ENCODE measurements around the gene RAB3B. TPM values are rescaled to one million over a fixed set of nuclear protein-coding genes. Genes with fewer than 3 reads are reported as not detected.
"Not testable (repeated sequence)": the region's sequence is repeated elsewhere in the genome, so short reads cannot be mapped to it uniquely, and the experiment has no call there.

Gene RAB3B
- total RNA-seq, 1 donor from 2014 or later, result 0.51 TPM

GRCh38 chr1:51916587-51917405 lies 73.7 kb downstream of the RAB3B start:
- no peak for DNase-seq

- no peak for DNase-seq
Measured at GRCh38 chr1:51915951-51916350, 74.5 kb downstream of the RAB3B start.

- DNase-seq, result no peak
Measured at GRCh38 chr1:51912881-51913280, 77.6 kb downstream of the RAB3B start.

- DNase-seq, result no peak
Measured at GRCh38 chr1:51910221-51911000, 80.1 kb downstream of the RAB3B start.

DNA sequence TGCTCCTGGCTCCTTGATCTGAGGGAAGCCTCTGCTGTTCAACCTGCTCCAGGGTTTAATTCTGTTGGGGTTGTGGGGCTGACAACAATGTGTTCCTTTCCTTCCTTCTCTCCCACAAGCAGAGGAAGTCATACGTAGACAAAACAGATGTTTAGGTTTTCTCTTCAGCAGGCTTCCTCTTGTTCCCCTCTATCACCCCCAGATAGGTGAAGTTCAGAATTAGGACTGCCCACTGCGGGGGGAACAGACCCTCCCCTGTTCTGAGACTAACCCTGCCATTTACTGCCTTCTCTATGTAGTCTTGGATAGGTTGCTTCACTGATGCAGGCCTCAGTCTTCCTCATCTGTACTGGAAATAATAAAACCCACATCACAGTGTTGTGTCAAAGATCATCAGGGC lies 82.0 kb downstream of the RAB3B start:
- DNase-seq, result no peak

GRCh38 chr1:51907079-51907702 lies 83.3 kb downstream of the RAB3B start:
- DNase-seq, result no peak

GRCh38 chr1:51906306-51907078 lies 84.0 kb downstream of the RAB3B start:
- DNase-seq, result no peak

GRCh38 chr1:51902456-51902855 lies 88.0 kb downstream of the RAB3B start:
- DNase-seq, result no peak

DNA sequence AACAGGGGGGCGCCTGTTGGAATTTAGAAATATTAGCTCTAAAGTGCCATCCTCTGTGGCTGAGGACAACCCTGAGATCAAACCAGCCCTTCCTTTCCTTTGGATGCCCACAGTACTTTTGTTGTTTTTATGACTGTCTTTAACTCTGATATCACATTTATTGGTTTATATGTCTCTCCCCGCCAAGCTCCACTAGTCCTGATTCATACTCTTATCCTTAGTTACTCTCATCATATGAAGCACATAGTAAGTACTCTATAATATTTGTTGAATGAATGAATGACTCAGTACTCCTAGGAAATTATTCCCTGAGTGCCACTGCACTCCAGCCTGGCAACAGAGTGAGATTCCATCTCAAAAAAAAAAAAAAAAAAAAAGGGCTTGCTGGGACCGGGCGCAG lies 89.3 kb downstream of the RAB3B start:
- DNase-seq, result no peak

DNA sequence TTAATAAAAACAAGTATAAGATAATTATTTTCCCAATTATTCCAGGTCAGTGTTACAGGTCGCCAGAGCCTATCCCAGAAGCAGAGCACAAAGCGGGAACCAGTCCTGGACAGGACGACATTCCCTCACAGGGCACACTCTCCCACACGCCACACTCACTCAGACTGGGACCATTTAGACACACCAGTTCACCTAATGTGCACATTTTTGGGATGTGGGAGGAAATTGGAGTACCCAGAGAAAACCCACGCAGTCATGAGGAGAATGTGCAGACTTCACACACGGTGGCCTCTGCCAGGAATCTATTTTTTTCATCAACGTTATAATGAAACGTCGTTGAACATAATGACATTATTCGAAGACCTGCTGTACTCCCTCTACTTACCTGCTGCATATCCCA lies 91.5 kb downstream of the RAB3B start:
- no peak for DNase-seq

DNA sequence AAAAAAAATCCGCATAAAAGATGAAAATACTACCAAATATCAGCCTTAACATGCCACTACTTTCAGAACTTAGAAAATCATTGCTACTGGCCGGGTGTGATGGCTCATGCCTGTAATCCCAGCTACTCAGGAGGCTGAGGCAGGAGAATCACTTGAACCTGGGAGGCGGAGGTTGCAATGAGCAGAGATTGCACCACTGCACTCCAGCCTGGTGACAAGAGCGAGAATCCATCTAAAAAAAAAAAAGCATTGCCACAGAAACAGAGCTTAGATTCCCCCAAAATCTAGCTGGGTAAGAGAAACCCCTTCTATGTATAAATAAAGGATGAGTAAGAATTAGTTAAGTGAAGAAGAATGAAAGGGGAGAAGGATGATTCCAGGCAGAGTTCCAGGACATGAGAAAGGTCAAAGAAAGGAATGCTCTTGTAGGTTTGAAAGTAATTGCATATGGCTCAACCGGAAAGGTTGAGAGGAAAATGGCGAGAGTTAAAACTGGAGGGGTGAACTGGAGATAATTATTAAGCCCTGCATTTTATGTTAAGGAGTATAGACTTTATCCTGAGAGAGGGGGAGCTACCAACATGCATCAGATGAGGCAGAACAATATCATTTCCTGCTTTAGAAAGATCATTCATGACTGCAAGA lies 92.3 kb downstream of the RAB3B start:
- DNase-seq, result no peak

DNA sequence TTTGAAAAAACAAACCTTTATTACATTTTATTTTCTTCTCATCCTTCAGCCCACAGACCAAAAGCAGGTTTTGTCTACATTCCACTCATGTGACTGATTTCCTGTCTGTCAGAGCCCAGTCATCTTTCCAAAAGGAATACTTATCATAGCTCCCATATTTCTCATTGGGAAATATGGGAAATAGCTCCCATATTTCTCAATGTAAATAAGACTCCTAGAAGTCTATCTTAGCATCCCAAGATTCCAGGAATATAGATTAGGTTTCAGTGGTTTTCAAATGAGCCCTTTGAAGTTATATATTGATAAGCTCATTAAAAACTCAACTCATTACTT lies 92.8 kb downstream of the RAB3B start:
- DNase-seq, result no peak

- DNase-seq, result not testable (repeated sequence)
Measured at GRCh38 chr1:51894748-51895147, 95.8 kb downstream of the RAB3B start.

DNA sequence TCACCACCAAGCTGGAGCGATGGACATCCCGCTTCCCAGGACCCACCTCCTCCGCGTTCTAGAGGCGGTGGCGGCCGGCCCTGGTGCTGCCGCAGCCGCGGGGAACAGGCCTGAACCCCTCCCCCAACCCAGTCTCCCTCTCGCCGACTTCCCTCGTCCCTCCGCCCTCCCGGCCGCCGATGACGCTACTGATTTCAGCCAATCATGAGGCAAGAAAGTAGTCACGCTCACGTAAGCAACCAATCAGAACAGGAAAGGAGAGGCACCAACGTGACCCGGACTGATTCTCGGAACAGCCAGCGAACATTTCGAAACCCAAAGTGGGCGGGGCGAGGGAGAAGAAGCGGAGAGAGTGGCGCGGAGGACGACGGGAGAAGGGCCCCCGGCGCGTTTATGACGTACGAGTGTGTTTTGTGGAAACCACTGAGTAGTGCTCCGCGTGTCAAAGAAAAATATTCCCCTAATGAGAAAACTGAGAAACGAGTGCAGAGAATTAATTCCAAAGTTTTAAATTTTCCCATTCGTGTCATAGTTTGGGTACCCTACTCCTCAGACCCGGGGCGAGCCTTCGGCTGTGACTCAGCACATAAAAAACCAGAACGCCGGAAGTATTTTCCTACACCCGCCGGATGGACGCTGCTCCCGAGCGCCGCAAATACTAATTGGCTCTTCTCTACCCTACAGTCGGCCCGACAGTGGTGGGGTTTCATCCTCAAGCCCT lies 111.7 kb downstream of the RAB3B start, which contains the start of gene NRDC:
NRDC (minus strand) TSS at position 112 of the 721 bp plus-strand sequence. CDS start 112 bp downstream, outside the sequence.
- DNase-seq, result peak; percentile 100

DNA sequence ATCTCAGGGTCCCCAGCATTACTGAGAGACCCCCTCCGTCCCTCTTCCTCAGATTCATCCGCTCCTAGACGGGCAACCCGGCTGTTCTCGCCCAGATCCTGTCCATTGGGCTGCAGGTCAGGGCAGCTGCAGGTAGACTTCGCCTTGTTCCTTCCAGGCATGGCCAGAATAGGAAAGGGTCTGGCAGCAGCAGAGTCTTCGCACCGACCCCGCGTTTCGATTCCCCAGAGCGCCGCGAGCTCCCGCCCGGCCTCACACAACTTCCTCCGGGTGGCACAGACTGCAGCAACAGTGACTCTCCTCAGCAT lies 112.2 kb downstream of the RAB3B start:
- no peak for DNase-seq

DNA sequence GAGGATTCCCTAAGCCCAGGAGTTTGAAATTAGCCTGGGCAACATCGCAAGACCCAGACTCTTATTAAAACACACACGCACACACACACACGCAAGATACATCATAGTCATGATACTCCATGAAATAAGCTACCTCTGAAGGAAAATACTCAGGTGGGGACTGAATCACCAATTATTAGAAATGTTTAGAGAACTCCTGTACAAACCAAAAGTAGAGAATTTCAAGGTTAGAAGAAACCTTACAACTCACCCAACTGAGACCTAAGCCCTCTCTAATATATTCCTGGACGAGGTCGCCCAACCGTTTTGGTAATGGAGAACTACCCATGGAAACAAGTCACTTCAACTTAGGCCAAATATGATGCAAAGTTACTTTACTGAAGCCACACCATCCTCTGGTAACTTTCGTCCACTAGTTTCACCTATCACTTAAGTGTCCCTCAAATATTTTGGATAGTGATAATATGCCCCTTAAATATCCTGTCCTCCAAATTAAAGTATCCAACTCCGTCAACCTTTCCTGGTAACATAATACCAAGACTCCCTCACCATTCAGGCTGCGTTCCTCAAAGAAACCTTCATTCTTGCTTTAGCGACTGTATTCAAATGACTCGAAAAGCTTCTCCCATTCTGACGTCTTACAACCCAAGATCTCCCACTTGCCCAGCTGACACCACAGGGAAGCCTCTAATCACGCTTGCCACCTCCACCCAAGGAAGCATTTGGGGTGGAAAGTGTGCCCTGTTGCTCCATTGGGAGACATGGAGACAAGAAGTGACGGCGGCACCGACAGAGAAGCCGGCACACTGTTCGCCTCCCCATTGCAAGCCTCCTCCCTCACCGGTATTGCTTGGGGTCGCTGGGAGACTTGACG lies 112.8 kb downstream of the RAB3B start:
- no peak for DNase-seq

DNA sequence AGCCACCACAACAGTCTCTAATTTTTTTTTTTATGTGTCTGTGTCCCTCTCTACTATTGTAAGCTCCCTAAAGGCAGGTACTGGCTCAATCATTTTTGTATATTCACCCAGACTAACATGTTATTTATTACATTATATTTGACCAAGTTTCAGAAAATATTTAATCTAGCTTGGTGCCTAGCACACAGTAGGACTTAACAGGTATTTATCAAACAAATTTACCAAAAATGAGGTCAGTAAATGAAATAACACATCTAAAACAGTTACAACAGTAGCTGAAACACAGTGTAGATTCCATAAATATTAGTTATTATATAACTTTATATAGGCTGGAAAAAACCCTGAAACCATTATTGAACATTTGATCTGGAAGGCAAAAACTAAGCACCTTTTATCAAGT lies 114.7 kb downstream of the RAB3B start:
- DNase-seq, result no peak

GRCh38 chr1:51875291-51875772 lies 115.2 kb downstream of the RAB3B start:
- DNase-seq, result no peak

DNA sequence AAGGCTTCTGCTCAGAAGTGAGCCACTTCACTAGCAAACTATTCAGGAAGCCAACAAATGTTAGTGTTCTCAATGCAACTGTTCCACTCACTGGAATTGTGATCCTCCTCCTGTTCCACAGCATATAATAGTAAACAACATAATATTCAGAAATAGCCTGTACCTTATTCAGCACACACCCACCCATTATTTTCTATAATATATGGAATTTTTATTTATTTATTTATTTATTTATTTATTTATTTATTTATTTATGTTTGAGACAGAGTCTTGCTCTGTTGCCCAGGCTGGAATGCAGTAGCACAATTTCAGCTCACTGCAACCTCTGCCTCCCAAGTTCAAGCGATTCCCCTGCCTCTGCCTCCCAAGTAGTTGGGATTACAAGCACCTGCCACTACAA lies 117.2 kb downstream of the RAB3B start:
- not testable (repeated sequence) for DNase-seq

- DNase-seq, result no peak
Measured at GRCh38 chr1:51871351-51871975, 119.0 kb downstream of the RAB3B start.
